ENCODE data around the gene APH1A. TPM values are rescaled to one million over a fixed set of nuclear protein-coding genes. Genes with fewer than 3 reads are reported as not detected.
A peak's percentile ranks its signal among the peaks of the same experiment; 100 is the strongest.

Gene APH1A
- total and polyA plus RNA-seq, 2 of the 13 experiments (the other 11 are each of a cell fraction or from before 2014, with no cell fraction given) = 114 to 130 TPM

DNA sequence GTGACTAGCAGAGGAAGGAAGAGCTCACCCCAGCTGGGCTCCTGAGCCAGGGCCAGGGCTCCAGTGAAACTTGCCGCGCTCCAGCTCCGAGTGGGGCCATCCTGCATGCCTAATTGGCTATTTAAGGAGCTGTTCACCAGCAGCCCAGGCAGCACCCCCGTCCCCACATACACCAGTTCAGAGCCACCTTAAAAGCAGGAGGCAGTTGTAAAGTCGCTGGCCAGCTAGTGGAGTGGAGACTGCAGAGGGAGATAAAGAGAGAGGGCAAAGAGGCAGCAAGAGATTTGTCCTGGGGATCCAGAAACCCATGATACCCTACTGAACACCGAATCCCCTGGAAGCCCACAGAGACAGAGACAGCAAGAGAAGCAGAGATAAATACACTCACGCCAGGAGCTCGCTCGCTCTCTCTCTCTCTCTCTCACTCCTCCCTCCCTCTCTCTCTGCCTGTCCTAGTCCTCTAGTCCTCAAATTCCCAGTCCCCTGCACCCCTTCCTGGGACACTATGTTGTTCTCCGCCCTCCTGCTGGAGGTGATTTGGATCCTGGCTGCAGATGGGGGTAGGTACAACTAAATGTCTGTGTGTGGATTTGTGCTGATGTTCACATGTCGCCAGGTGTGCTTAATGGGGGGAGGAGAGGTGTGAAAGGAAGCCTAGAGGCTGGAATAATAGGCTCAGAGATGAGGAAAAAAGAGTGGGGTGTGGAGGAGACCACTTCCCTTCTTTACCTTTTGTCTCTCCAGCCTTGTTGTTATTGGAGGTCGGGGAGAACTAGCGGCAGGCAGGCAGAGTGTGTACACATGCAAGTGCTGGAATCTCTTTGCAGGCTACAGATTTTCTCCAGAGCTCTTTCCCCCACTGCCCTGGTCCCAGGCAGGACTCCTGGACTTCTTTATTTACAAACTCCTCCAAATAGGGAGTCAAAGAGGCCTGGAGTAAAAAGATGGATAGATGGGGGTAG is 10.9 kb downstream of the APH1A start, which contains the start of gene CA14 (continued):
- no peak for TF ChIP-seq ATF6 (CRISPR knock-in tag; conservative IDR thresholded peaks at IDR 0.05)
- TF ChIP-seq, protein P1, sequence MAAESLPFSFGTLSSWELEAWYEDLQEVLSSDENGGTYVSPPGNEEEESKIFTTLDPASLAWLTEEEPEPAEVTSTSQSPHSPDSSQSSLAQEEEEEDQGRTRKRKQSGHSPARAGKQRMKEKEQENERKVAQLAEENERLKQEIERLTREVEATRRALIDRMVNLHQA (CRISPR knock-in tag; IDR thresholded peaks at IDR 0.05) = no peak
- no peak for TF ChIP-seq PRMT3 (CRISPR knock-in tag; IDR thresholded peaks at IDR 0.05; ENCODE audit: borderline replicate concordance, low read depth)
- no peak for TF ChIP-seq AHR (CRISPR knock-in tag; IDR thresholded peaks at IDR 0.05)
- no peak for TF ChIP-seq MAFG (CRISPR knock-in tag; IDR thresholded peaks at IDR 0.05)
- no peak for TF ChIP-seq NFKBIZ (CRISPR knock-in tag; IDR thresholded peaks at IDR 0.05)
- no peak for TF ChIP-seq CENPX (CRISPR knock-in tag; IDR thresholded peaks at IDR 0.05)
- TF ChIP-seq BORCS8-MEF2B (CRISPR knock-in tag; IDR thresholded peaks at IDR 0.05) = no peak; the same call in 1 of the 2 replicates
- no peak for TF ChIP-seq ZNF329 (CRISPR knock-in tag; IDR thresholded peaks at IDR 0.05; ENCODE audit: low read depth)
- TF ChIP-seq IKZF4 (CRISPR knock-in tag; IDR thresholded peaks at IDR 0.05; ENCODE audit: borderline replicate concordance, low read depth, not compliant biosample characterization) = no peak
- TF ChIP-seq RXRA (CRISPR knock-in tag; IDR thresholded peaks at IDR 0.05) = no peak; the same call in 1 of the 2 replicates
- no peak for TF ChIP-seq SMAD1 (CRISPR knock-in tag; IDR thresholded peaks at IDR 0.05; ENCODE audit: borderline replicate concordance, low read depth)
- TF ChIP-seq ZBTB42 (CRISPR knock-in tag; IDR thresholded peaks at IDR 0.05) = no peak
- TF ChIP-seq RFX1 (IDR thresholded peaks at IDR 0.05) = no peak
- TF ChIP-seq HNRNPUL1 (IDR thresholded peaks at IDR 0.05; ENCODE audit: low read depth, low read length) = no peak
- TF ChIP-seq YEATS4 (CRISPR knock-in tag; IDR thresholded peaks at IDR 0.05; ENCODE audit: borderline replicate concordance) = peak; percentile 40; the same call in 1 of the 2 replicates
- TF ChIP-seq DR1 (CRISPR knock-in tag; IDR thresholded peaks at IDR 0.05) = no peak
- 0 out of 2 replicates have a peak, but pooled peaks have one; percentile 32 for TF ChIP-seq IRF2 (CRISPR knock-in tag; IDR thresholded peaks at IDR 0.05)
- no peak for TF ChIP-seq NCOA1 (CRISPR knock-in tag; IDR thresholded peaks at IDR 0.05)
- TF ChIP-seq ZNF850 (CRISPR knock-in tag; conservative IDR thresholded peaks at IDR 0.05) = no peak
- TF ChIP-seq MBNL3 (CRISPR knock-in tag; conservative IDR thresholded peaks at IDR 0.05) = no peak
- no peak for TF ChIP-seq PRDM4 (CRISPR knock-in tag; IDR thresholded peaks at IDR 0.05; ENCODE audit: borderline replicate concordance)
- TF ChIP-seq ZNF431 (CRISPR knock-in tag; IDR thresholded peaks at IDR 0.05; ENCODE audit: borderline replicate concordance, low read depth) = 0 out of 2 replicates have a peak, but pooled peaks have one; percentile 46
- TF ChIP-seq TCF12 (IDR thresholded peaks at IDR 0.05) = no peak
- TF ChIP-seq TCF12 (CRISPR knock-in tag; IDR thresholded peaks at IDR 0.05) = no peak
- no peak for TF ChIP-seq ZIK1 (CRISPR knock-in tag; IDR thresholded peaks at IDR 0.05; ENCODE audit: borderline replicate concordance, low read depth)
- no peak for TF ChIP-seq KLF6 (CRISPR knock-in tag; IDR thresholded peaks at IDR 0.05)

All from HepG2 (cell line).